ENCODE measurements around the gene IL23R. TPM values are rescaled to one million over a fixed set of nuclear protein-coding genes. Genes with fewer than 3 reads are reported as not detected.

Gene IL23R
- total RNA-seq, 1 experiment from 2014 or later = not detected

- Histone ChIP-seq H2BK5ac (ENCODE audit: insufficient read length, low read length) (no peak overlapping the region), H2AK5ac (ENCODE audit: insufficient read length, low read length) (no peak overlapping the region), H3K23me2 (ENCODE audit: insufficient read length, low read depth, low read length, poor library complexity, severe bottlenecking) (peaks cover 5% of the 10 kb centered on the region), H2BK12ac (ENCODE audit: insufficient read length, low read depth, low read length) (no peak overlapping the region), H3K4me2 (ENCODE audit: insufficient read depth, insufficient read length, low read length) (no peak overlapping the region), H3K56ac (ENCODE audit: insufficient read length, low read depth, low read length) (no peak overlapping the region), H3K9ac (ENCODE audit: extremely low read depth, insufficient read length, low read length) (no peak overlapping the region), H3K4me1 (ENCODE audit: insufficient read depth, low read length) (no peaks in the 10 kb centered on the region), H2BK15ac (ENCODE audit: low read depth, low read length) (no peak overlapping the region), H4K91ac (ENCODE audit: insufficient read length, low read depth, low read length) (no peak overlapping the region), H4K8ac (replicated peaks; ENCODE audit: insufficient read length, low read depth, low read length) (no peak overlapping the region), H3K27ac (ENCODE audit: insufficient read length, low read depth, low read length) (no peak overlapping the region), H2BK20ac (ENCODE audit: low read depth, low read length, poor library complexity, severe bottlenecking) (no peak overlapping the region), H3K23ac (ENCODE audit: insufficient read length, low read depth, low read length) (no peak overlapping the region), H3K79me2 (ENCODE audit: insufficient read depth, low read length) (no peaks in the 10 kb centered on the region), H3K27me3 (ENCODE audit: insufficient read depth, low read length) (peaks cover 13% of the 10 kb centered on the region), H3K4ac (ENCODE audit: low read depth, low read length) (no peak overlapping the region), H4K5ac (ENCODE audit: insufficient read length, low read depth, low read length) (no peak overlapping the region), H3K79me1 (ENCODE audit: insufficient read depth, low read depth, low read length, poor library complexity, severe bottlenecking) (no peaks in the 10 kb centered on the region), H3K9me3 (ENCODE audit: control insufficient read depth, low read depth, low read length) (no peaks in the 10 kb centered on the region), H2AFZ (ENCODE audit: low read length) (no peak overlapping the region), H2BK120ac (ENCODE audit: low read depth, low read length, poor library complexity, severe bottlenecking) (no peak overlapping the region), H3T11ph (ENCODE audit: low read length) (no peak overlapping the region), H3K14ac (ENCODE audit: insufficient read depth, low read length) (no peak overlapping the region), H3K18ac (ENCODE audit: insufficient read length, low read depth, low read length) (no peak overlapping the region), H4K20me1 (ENCODE audit: control insufficient read depth, insufficient read depth, insufficient read length) (no peaks in the 10 kb centered on the region)
- no peak for DNase-seq
- Mint-ChIP-seq H3K9me3 (no peaks in the 10 kb centered on the region), H3K4me1 (peaks cover 7% of the 10 kb centered on the region in 2 experiments; a peak in 3 of 4 replicates), H3K4me3 (no peak overlapping the region), H3K27me3 (ENCODE audit: low read depth) (peaks cover 55% of the 10 kb centered on the region), H3K36me3 (ENCODE audit: insufficient read depth in 1 of 3, low read depth in 3 of 3) (no peaks in the 10 kb centered on the region), H3K27ac (no peak overlapping the region)
- no peak for TF ChIP-seq CTCF (conservative IDR thresholded peaks at IDR 0.05)
- no CpG with 5 or more reads among the region's 3 CpGs for WGBS (ENCODE audit: extremely low coverage, insufficient read length, low lambda C conversion rate)
Observed at GRCh38 chr1:67304023-67304422, 137.8 kb downstream of the IL23R start.

Data from H9 (cell line).